ENCODE results near the gene TMCC2. TPM values are rescaled to one million over a fixed set of nuclear protein-coding genes. Genes with fewer than 3 reads are reported as not detected.

The TMCC2 gene
- total and polyA plus RNA-seq, 2 of the 4 experiments (the other 2 are of a cell fraction) = 2.0 to 4.2 TPM

GRCh38 chr1:205287076-205287475 lies 59.3 kb downstream of the TMCC2 start:
- CTCF ChIA-PET = interaction anchor here (1.4 to 1.7 kb wide), 3 partner anchors 13 to 38 kb away, joined by 3 to 4 read pairs (median 4); no protein-coding TSS in a partner anchor
- ATAC-seq (ENCODE audit: low read depth) = no peak
- 81% methylated on average over 2 of the region's 3 CpGs; no CpG with 5 or more reads in 1 of the 2 experiments for WGBS, 2 experiments (ENCODE audit: extremely low coverage in 2 of 2, insufficient read length in 1 of 2)

More at GRCh38 chr1:205287076-205287475, 59.3 kb downstream of the TMCC2 start:
- H4K8ac ChIP-seq (ENCODE audit: low read depth in 2 of 2, low read length in 2 of 2) = peak overlapping the region; percentile 28 to 86
- no peak for TF ChIP-seq CEBPB (IDR thresholded peaks at IDR 0.05; ENCODE audit: low read depth, low read length)
- no peak for TF ChIP-seq RFX5 (IDR thresholded peaks at IDR 0.05; ENCODE audit: low read depth, low read length)
- TF ChIP-seq SMC3 (IDR thresholded peaks at IDR 0.05; ENCODE audit: low read depth, low read length) = no peak
- TF ChIP-seq MAZ (IDR thresholded peaks at IDR 0.05; ENCODE audit: borderline replicate concordance, low read depth, low read length) = no peak
- no peak for TF ChIP-seq POLR2A (IDR thresholded peaks at IDR 0.05; ENCODE audit: low read depth, low read length)
- TF ChIP-seq, protein P1, sequence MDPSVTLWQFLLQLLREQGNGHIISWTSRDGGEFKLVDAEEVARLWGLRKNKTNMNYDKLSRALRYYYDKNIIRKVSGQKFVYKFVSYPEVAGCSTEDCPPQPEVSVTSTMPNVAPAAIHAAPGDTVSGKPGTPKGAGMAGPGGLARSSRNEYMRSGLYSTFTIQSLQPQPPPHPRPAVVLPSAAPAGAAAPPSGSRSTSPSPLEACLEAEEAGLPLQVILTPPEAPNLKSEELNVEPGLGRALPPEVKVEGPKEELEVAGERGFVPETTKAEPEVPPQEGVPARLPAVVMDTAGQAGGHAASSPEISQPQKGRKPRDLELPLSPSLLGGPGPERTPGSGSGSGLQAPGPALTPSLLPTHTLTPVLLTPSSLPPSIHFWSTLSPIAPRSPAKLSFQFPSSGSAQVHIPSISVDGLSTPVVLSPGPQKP (IDR thresholded peaks at IDR 0.05; ENCODE audit: borderline replicate concordance, low read depth, low read length) = no peak
- no peak for TF ChIP-seq NFE2L2 (IDR thresholded peaks at IDR 0.05; ENCODE audit: low read depth, low read length)
- TF ChIP-seq CHD1 (IDR thresholded peaks at IDR 0.05; ENCODE audit: low read depth, low read length) = no peak
- no peak for TF ChIP-seq FOS (IDR thresholded peaks at IDR 0.05; ENCODE audit: low read depth, low read length)
- no peak for TF ChIP-seq RAD21 (IDR thresholded peaks at IDR 0.05; ENCODE audit: low read length)
- TF ChIP-seq, protein P2, sequence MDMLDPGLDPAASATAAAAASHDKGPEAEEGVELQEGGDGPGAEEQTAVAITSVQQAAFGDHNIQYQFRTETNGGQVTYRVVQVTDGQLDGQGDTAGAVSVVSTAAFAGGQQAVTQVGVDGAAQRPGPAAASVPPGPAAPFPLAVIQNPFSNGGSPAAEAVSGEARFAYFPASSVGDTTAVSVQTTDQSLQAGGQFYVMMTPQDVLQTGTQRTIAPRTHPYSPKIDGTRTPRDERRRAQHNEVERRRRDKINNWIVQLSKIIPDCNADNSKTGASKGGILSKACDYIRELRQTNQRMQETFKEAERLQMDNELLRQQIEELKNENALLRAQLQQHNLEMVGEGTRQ (IDR thresholded peaks at IDR 0.05; ENCODE audit: low read depth, low read length) = no peak
- TF ChIP-seq BHLHE40 (IDR thresholded peaks at IDR 0.05; ENCODE audit: low read depth, low read length) = no peak
- no peak for TF ChIP-seq MXI1 (IDR thresholded peaks at IDR 0.05; ENCODE audit: borderline replicate concordance, low read depth, low read length)
- TF ChIP-seq RCOR1 (IDR thresholded peaks at IDR 0.05; ENCODE audit: insufficient replicate concordance, low read length) = no peak
- TF ChIP-seq MAFK (IDR thresholded peaks at IDR 0.05; ENCODE audit: low read depth, low read length) = no peak
- TF ChIP-seq, protein P3, sequence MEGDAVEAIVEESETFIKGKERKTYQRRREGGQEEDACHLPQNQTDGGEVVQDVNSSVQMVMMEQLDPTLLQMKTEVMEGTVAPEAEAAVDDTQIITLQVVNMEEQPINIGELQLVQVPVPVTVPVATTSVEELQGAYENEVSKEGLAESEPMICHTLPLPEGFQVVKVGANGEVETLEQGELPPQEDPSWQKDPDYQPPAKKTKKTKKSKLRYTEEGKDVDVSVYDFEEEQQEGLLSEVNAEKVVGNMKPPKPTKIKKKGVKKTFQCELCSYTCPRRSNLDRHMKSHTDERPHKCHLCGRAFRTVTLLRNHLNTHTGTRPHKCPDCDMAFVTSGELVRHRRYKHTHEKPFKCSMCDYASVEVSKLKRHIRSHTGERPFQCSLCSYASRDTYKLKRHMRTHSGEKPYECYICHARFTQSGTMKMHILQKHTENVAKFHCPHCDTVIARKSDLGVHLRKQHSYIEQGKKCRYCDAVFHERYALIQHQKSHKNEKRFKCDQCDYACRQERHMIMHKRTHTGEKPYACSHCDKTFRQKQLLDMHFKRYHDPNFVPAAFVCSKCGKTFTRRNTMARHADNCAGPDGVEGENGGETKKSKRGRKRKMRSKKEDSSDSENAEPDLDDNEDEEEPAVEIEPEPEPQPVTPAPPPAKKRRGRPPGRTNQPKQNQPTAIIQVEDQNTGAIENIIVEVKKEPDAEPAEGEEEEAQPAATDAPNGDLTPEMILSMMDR (conservative IDR thresholded peaks at IDR 0.05; ENCODE audit: low read depth, low read length) = no peak
- H3K9me3 ChIP-seq (ENCODE audit: control insufficient read depth, insufficient read depth, low read length) = no peaks in the 10 kb centered on the region
- H2AFZ ChIP-seq (replicated peaks; ENCODE audit: low read length, poor library complexity) = no peak overlapping the region
- H3K4me2 ChIP-seq (ENCODE audit: low read depth, low read length) = no peak overlapping the region
- peak overlapping the region; percentile 26 for H3K18ac ChIP-seq (ENCODE audit: low read depth, low read length)
- intact Hi-C loops (cut with micrococcal nuclease) = no loop called here
- H3K27me3 ChIP-seq (ENCODE audit: control insufficient read depth, insufficient read depth, low read length) = no peaks in the 10 kb centered on the region
- peaks cover 38% of the 10 kb centered on the region for H3K4me1 ChIP-seq (ENCODE audit: control insufficient read depth, insufficient read depth, low read length)
- no peak overlapping the region for H3K9ac ChIP-seq (ENCODE audit: low read depth, low read length)
- H2BK5ac ChIP-seq (ENCODE audit: low read depth, low read length, poor library complexity, severe bottlenecking) = peak overlapping the region; percentile 93
- no peak overlapping the region for H3K4me3 ChIP-seq (ENCODE audit: insufficient read depth, low read depth, low read length)
- no peaks in the 10 kb centered on the region for H3K36me3 ChIP-seq (ENCODE audit: control insufficient read depth, insufficient read depth, low read length)
- in situ Hi-C loops (cut with MboI; ENCODE audit: low sequenced_read_pairs) = no loop called here
- peak overlapping the region; percentile 92 for H2BK20ac ChIP-seq (ENCODE audit: low read depth, low read length)
- peak overlapping the region; percentile 34 for H3K27ac ChIP-seq (ENCODE audit: insufficient read depth, low read length)
- no peaks in the 10 kb centered on the region for H4K20me1 ChIP-seq (ENCODE audit: insufficient read depth, low read length)
- peak overlapping the region; percentile 80 for H2AK9ac ChIP-seq (replicated peaks; ENCODE audit: low read depth, low read length, poor library complexity)
- peak overlapping the region; percentile 94 for H2BK120ac ChIP-seq (ENCODE audit: low read depth, low read length)
- peak overlapping the region; percentile 69 for H2BK15ac ChIP-seq (ENCODE audit: low read depth, low read length)
- DNase-seq = no peak
- BruUV-seq (replicated peaks) = no TSS peak
- POLR2A ChIA-PET (ENCODE audit: unreplicated experiment) = no interaction called here
- H3K79me1 ChIP-seq (ENCODE audit: low read depth in 1 of 2, low read length in 2 of 2) = peaks cover 0 to 36% of the 10 kb centered on the region in 2 experiments; a peak in 3 of 4 replicates
- H4K91ac ChIP-seq (ENCODE audit: insufficient read depth, low read depth, low read length) = peak overlapping the region; percentile 67
- peak overlapping the region; percentile 97 for H2AK5ac ChIP-seq (ENCODE audit: low read depth, low read length)
- peak overlapping the region; percentile 91 for H3K14ac ChIP-seq (replicated peaks; ENCODE audit: low read depth, low read length)
- H3K56ac ChIP-seq (ENCODE audit: extremely low read depth, insufficient read depth, low read length) = no peak overlapping the region
- peak overlapping the region; percentile 93; the same call in 1 of the 2 replicates for H3K23ac ChIP-seq (ENCODE audit: low read depth, low read length)
- H3K4ac ChIP-seq (ENCODE audit: low read depth, low read length) = peak overlapping the region; percentile 92
- H4K5ac ChIP-seq (ENCODE audit: low read depth, low read length) = peak overlapping the region; percentile 76; the same call in 1 of the 2 replicates
- dilution Hi-C loops (cut with HindIII; ENCODE audit: low sequenced_read_pairs, unreplicated experiment) = no loop called here
- peaks cover 44% of the 10 kb centered on the region for H3K9me1 ChIP-seq (ENCODE audit: insufficient read depth, low read length)
